Measurements from ENCODE around the gene GNG3. TPM values are rescaled to one million over a fixed set of nuclear protein-coding genes. Genes with fewer than 3 reads are reported as not detected.
A peak's percentile ranks its signal among the peaks of the same experiment; 100 is the strongest.
"Not testable (repeated sequence)": the region's sequence is repeated elsewhere in the genome, so short reads cannot be mapped to it uniquely, and the experiment has no call there.

Gene GNG3
- polyA plus RNA-seq, 2 donors = 0.04 to 0.24 TPM

- H3K27ac ChIP-seq (ENCODE audit: low read depth in 2 of 2, low read length in 1 of 2) = no peak overlapping the region
- no peaks in the 10 kb centered on the region for H3K27me3 ChIP-seq (ENCODE audit: control insufficient read depth in 1 of 2, insufficient read depth in 2 of 2, low read length in 2 of 2)
- WGBS, 2 donors = 80% methylated on average over 7 of the region's 7 CpGs
- peaks cover 0 to 2% of the 10 kb centered on the region in 2 donors for H3K4me1 ChIP-seq (ENCODE audit: control insufficient read depth in 2 of 2, insufficient read depth in 2 of 2, low read length in 1 of 2)
- no peak overlapping the region for H3K4me3 ChIP-seq (ENCODE audit: low read depth in 1 of 2, low read length in 2 of 2)
- H3K36me3 ChIP-seq (ENCODE audit: control insufficient read depth in 2 of 2, insufficient read depth in 2 of 2, low read length in 1 of 2) = peaks cover 0 to 4% of the 10 kb centered on the region in 2 donors
- H3K9me3 ChIP-seq (ENCODE audit: control insufficient read depth in 2 of 2, insufficient read depth in 1 of 2, low read depth in 1 of 2, low read length in 1 of 2) = no peaks in the 10 kb centered on the region
Measured at GRCh38 chr11:62682518-62682917, 25.0 kb upstream of the GNG3 start.

GRCh38 chr11:62687508-62688396, 19.7 kb upstream of the GNG3 start:
- peak overlapping the region in 1 of 2 donors; percentile 15 for H3K4me3 ChIP-seq (ENCODE audit: low read depth in 1 of 2, low read length in 2 of 2)
- H3K4me1 ChIP-seq (ENCODE audit: control insufficient read depth in 2 of 2, insufficient read depth in 2 of 2, low read length in 1 of 2) = no peaks in the 10 kb centered on the region
- peak overlapping the region in 1 of 2 donors; percentile 13 for H3K27ac ChIP-seq (ENCODE audit: low read depth in 2 of 2, low read length in 1 of 2)
- no peaks in the 10 kb centered on the region for H3K9me3 ChIP-seq (ENCODE audit: control insufficient read depth in 2 of 2, insufficient read depth in 1 of 2, low read depth in 1 of 2, low read length in 1 of 2)
- no peaks in the 10 kb centered on the region for H3K27me3 ChIP-seq (ENCODE audit: control insufficient read depth in 1 of 2, insufficient read depth in 2 of 2, low read length in 2 of 2)
- 41 to 51% methylated on average over 74 of the region's 74 CpGs for WGBS, 2 donors
- peaks cover 5 to 24% of the 10 kb centered on the region in 2 donors for H3K36me3 ChIP-seq (ENCODE audit: control insufficient read depth in 2 of 2, insufficient read depth in 2 of 2, low read length in 1 of 2)

GRCh38 chr11:62688491-62688890, 19.0 kb upstream of the GNG3 start:
- Histone ChIP-seq H3K36me3 (ENCODE audit: control insufficient read depth in 2 of 2, insufficient read depth in 2 of 2, low read length in 1 of 2) (peaks cover 5 to 26% of the 10 kb centered on the region in 2 donors), H3K4me3 (ENCODE audit: low read depth in 1 of 2, low read length in 2 of 2) (no peak overlapping the region), H3K27me3 (ENCODE audit: control insufficient read depth in 1 of 2, insufficient read depth in 2 of 2, low read length in 2 of 2) (no peaks in the 10 kb centered on the region), H3K4me1 (ENCODE audit: control insufficient read depth in 2 of 2, insufficient read depth in 2 of 2, low read length in 1 of 2) (no peaks in the 10 kb centered on the region), H3K9me3 (ENCODE audit: control insufficient read depth in 2 of 2, insufficient read depth in 1 of 2, low read depth in 1 of 2, low read length in 1 of 2) (no peaks in the 10 kb centered on the region), H3K27ac (ENCODE audit: low read depth in 2 of 2, low read length in 1 of 2) (peak overlapping the region in 1 of 2 donors; percentile 13)
- 41 to 50% methylated on average over 1 of the region's 1 CpG for WGBS, 2 donors

- WGBS, 2 donors = 27 to 29% methylated on average over 11 of the region's 11 CpGs
- H3K27me3 ChIP-seq (ENCODE audit: control insufficient read depth in 1 of 2, insufficient read depth in 2 of 2, low read length in 2 of 2) = no peaks in the 10 kb centered on the region
- peaks cover 5 to 26% of the 10 kb centered on the region in 2 donors for H3K36me3 ChIP-seq (ENCODE audit: control insufficient read depth in 2 of 2, insufficient read depth in 2 of 2, low read length in 1 of 2)
- H3K27ac ChIP-seq (ENCODE audit: low read depth in 2 of 2, low read length in 1 of 2) = peak within 1 kb of the TSS; percentile 40 to 76
- H3K4me3 ChIP-seq (ENCODE audit: low read depth in 1 of 2, low read length in 2 of 2) = no peak within 1 kb of the TSS
- no peaks in the 10 kb centered on the region for H3K4me1 ChIP-seq (ENCODE audit: control insufficient read depth in 2 of 2, insufficient read depth in 2 of 2, low read length in 1 of 2)
- no peaks in the 10 kb centered on the region for H3K9me3 ChIP-seq (ENCODE audit: control insufficient read depth in 2 of 2, insufficient read depth in 1 of 2, low read depth in 1 of 2, low read length in 1 of 2)
Measured at GRCh38 chr11:62689421-62690183, 17.9 kb upstream of the GNG3 start, which contains the start of gene LRRN4CL. LRRN4CL (minus strand) TSS chr11:62689530; CDS start chr11:62688508, 1,022 bp downstream.

GRCh38 chr11:62693624-62694023, 13.9 kb upstream of the GNG3 start:
- H3K4me1 ChIP-seq (ENCODE audit: control insufficient read depth in 2 of 2, insufficient read depth in 2 of 2, low read length in 1 of 2); H3K4me3 ChIP-seq (ENCODE audit: low read depth in 1 of 2, low read length in 2 of 2); H3K27me3 ChIP-seq (ENCODE audit: control insufficient read depth in 1 of 2, insufficient read depth in 2 of 2, low read length in 2 of 2); H3K9me3 ChIP-seq (ENCODE audit: control insufficient read depth in 2 of 2, insufficient read depth in 1 of 2, low read depth in 1 of 2, low read length in 1 of 2); H3K27ac ChIP-seq (ENCODE audit: low read depth in 2 of 2, low read length in 1 of 2): not testable (repeated sequence)
- H3K36me3 ChIP-seq (ENCODE audit: control insufficient read depth in 2 of 2, insufficient read depth in 2 of 2, low read length in 1 of 2) = peaks cover 5 to 26% of the 10 kb centered on the region in 2 donors
- WGBS, 2 donors = 62 to 79% methylated on average over 4 of the region's 4 CpGs

GRCh38 chr11:62694455-62695167, 12.9 kb upstream of the GNG3 start:
- 52 to 58% methylated on average over 14 of the region's 14 CpGs for WGBS, 2 donors
- no peaks in the 10 kb centered on the region for H3K9me3 ChIP-seq (ENCODE audit: control insufficient read depth in 2 of 2, insufficient read depth in 1 of 2, low read depth in 1 of 2, low read length in 1 of 2)
- peak overlapping the region in 1 of 2 donors; percentile 54 for H3K27ac ChIP-seq (ENCODE audit: low read depth in 2 of 2, low read length in 1 of 2)
- no peaks in the 10 kb centered on the region for H3K27me3 ChIP-seq (ENCODE audit: control insufficient read depth in 1 of 2, insufficient read depth in 2 of 2, low read length in 2 of 2)
- no peaks in the 10 kb centered on the region for H3K4me1 ChIP-seq (ENCODE audit: control insufficient read depth in 2 of 2, insufficient read depth in 2 of 2, low read length in 1 of 2)
- H3K4me3 ChIP-seq (ENCODE audit: low read depth in 1 of 2, low read length in 2 of 2) = no peak overlapping the region
- peaks cover 5 to 26% of the 10 kb centered on the region in 2 donors for H3K36me3 ChIP-seq (ENCODE audit: control insufficient read depth in 2 of 2, insufficient read depth in 2 of 2, low read length in 1 of 2)

- H3K27me3 ChIP-seq (ENCODE audit: control insufficient read depth in 1 of 2, insufficient read depth in 2 of 2, low read length in 2 of 2) = no peaks in the 10 kb centered on the region
Measured at GRCh38 chr11:62702246-62702645, 5.2 kb upstream of the GNG3 start.

GRCh38 chr11:62703921-62704320, 3.6 kb upstream of the GNG3 start:
- not testable (repeated sequence) for H3K4me3 ChIP-seq (ENCODE audit: low read depth in 1 of 2, low read length in 2 of 2); H3K27me3 ChIP-seq (ENCODE audit: control insufficient read depth in 1 of 2, insufficient read depth in 2 of 2, low read length in 2 of 2); H3K27ac ChIP-seq (ENCODE audit: low read depth in 2 of 2, low read length in 1 of 2); H3K36me3 ChIP-seq (ENCODE audit: control insufficient read depth in 2 of 2, insufficient read depth in 2 of 2, low read length in 1 of 2); H3K4me1 ChIP-seq (ENCODE audit: control insufficient read depth in 2 of 2, insufficient read depth in 2 of 2, low read length in 1 of 2); H3K9me3 ChIP-seq (ENCODE audit: control insufficient read depth in 2 of 2, insufficient read depth in 1 of 2, low read depth in 1 of 2, low read length in 1 of 2)
- WGBS, 2 donors = 79 to 95% methylated on average over 4 of the region's 4 CpGs

More at GRCh38 chr11:62702246-62702645, 5.2 kb upstream of the GNG3 start:
- Histone ChIP-seq H3K36me3 (ENCODE audit: control insufficient read depth in 2 of 2, insufficient read depth in 2 of 2, low read length in 1 of 2) (no peaks in the 10 kb centered on the region), H3K4me1 (ENCODE audit: control insufficient read depth in 2 of 2, insufficient read depth in 2 of 2, low read length in 1 of 2) (peaks cover 3 to 4% of the 10 kb centered on the region in 2 donors), H3K9me3 (ENCODE audit: control insufficient read depth in 2 of 2, insufficient read depth in 1 of 2, low read depth in 1 of 2, low read length in 1 of 2) (no peaks in the 10 kb centered on the region), H3K27ac (ENCODE audit: low read depth in 2 of 2, low read length in 1 of 2) (peak overlapping the region in 1 of 2 donors; percentile 79), H3K4me3 (ENCODE audit: low read depth in 1 of 2, low read length in 2 of 2) (no peak overlapping the region)
- 76 to 79% methylated on average over 11 of the region's 11 CpGs for WGBS, 2 donors

- H3K4me3 ChIP-seq (ENCODE audit: low read depth in 1 of 2, low read length in 2 of 2) = peak overlapping the region in 1 of 2 donors; percentile 93
- peaks cover 3 to 14% of the 10 kb centered on the region in 2 donors for H3K4me1 ChIP-seq (ENCODE audit: control insufficient read depth in 2 of 2, insufficient read depth in 2 of 2, low read length in 1 of 2)
- WGBS, 2 donors = 37 to 50% methylated on average over 7 of the region's 7 CpGs
- no peaks in the 10 kb centered on the region for H3K9me3 ChIP-seq (ENCODE audit: control insufficient read depth in 2 of 2, insufficient read depth in 1 of 2, low read depth in 1 of 2, low read length in 1 of 2)
- no peaks in the 10 kb centered on the region for H3K27me3 ChIP-seq (ENCODE audit: control insufficient read depth in 1 of 2, insufficient read depth in 2 of 2, low read length in 2 of 2)
- no peaks in the 10 kb centered on the region for H3K36me3 ChIP-seq (ENCODE audit: control insufficient read depth in 2 of 2, insufficient read depth in 2 of 2, low read length in 1 of 2)
- H3K27ac ChIP-seq (ENCODE audit: low read depth in 2 of 2, low read length in 1 of 2) = peak overlapping the region; percentile 83 to 93
Measured at GRCh38 chr11:62705413-62705812, 2.1 kb upstream of the GNG3 start.

Measured in esophagus (tissue), 2 donors.